Dedifferentiated amniotic fluid mesenchymal stem cell (primary cell): ENCODE results near the gene MRTFB.

Experiments
- DNase-seq: peaks from one replicate; pipeline ENCODE4 v3.0.0-alpha.2; 2016; ENCODE audit errors: extremely low spot score

The MRTFB gene

GRCh38 chr16:14238756-14239155 lies 167.6 kb downstream of the MRTFB start:
- DNase-seq = no peak

- no peak for DNase-seq
These were observed 168.7 kb downstream of the MRTFB start for GRCh38 chr16:14239791-14240190.

- no peak for DNase-seq
These were observed 169.2 kb downstream of the MRTFB start for GRCh38 chr16:14240219-14240843.

- no peak for DNase-seq
These were observed 169.8 kb downstream of the MRTFB start for GRCh38 chr16:14240964-14241363.

GRCh38 chr16:14241631-14242030 lies 170.5 kb downstream of the MRTFB start:
- no peak for DNase-seq

GRCh38 chr16:14242769-14243168 lies 171.7 kb downstream of the MRTFB start:
- DNase-seq = no peak

GRCh38 chr16:14244196-14245010 lies 173.3 kb downstream of the MRTFB start:
- peak; percentile 62 for DNase-seq

GRCh38 chr16:14248791-14249190 lies 177.7 kb downstream of the MRTFB start:
- no peak for DNase-seq

GRCh38 chr16:14249291-14250032 lies 178.3 kb downstream of the MRTFB start:
- peak; percentile 58 for DNase-seq

GRCh38 chr16:14251419-14251818 lies 180.3 kb downstream of the MRTFB start:
- no peak for DNase-seq

GRCh38 chr16:14252860-14253259 lies 181.7 kb downstream of the MRTFB start:
- no peak for DNase-seq

GRCh38 chr16:14263011-14263410 lies 191.9 kb downstream of the MRTFB start:
- no peak for DNase-seq

GRCh38 chr16:14263769-14264168 lies 192.7 kb downstream of the MRTFB start:
- DNase-seq = no peak

GRCh38 chr16:14264327-14264943 lies 193.3 kb downstream of the MRTFB start:
- DNase-seq = no peak

GRCh38 chr16:14268073-14268472 lies 197.0 kb downstream of the MRTFB start:
- no peak for DNase-seq

GRCh38 chr16:14275934-14276333 lies 204.8 kb downstream of the MRTFB start:
- no peak for DNase-seq

GRCh38 chr16:14278749-14279148 lies 207.6 kb downstream of the MRTFB start:
- DNase-seq = no peak

- DNase-seq = no peak
These were observed 209.4 kb downstream of the MRTFB start for GRCh38 chr16:14280541-14280940.

- no peak for DNase-seq
These were observed 212.7 kb downstream of the MRTFB start for GRCh38 chr16:14283786-14284185.

- no peak for DNase-seq
These were observed 213.3 kb downstream of the MRTFB start for GRCh38 chr16:14284371-14284770.

GRCh38 chr16:14284930-14285512 lies 213.9 kb downstream of the MRTFB start:
- no peak for DNase-seq
